OCI-LY7 (cell line): ENCODE results near the gene BRSK1.

Experiments
- EZH2phosphoT487 ChIP-seq: fragments of 200-600 bp; sonication (generic); IDR thresholded peaks from 2 replicates; pipeline ENCODE4 v1.6.1; 2018; ENCODE audit warnings: low read depth, borderline replicate concordance, mild to moderate bottlenecking, mixed run types, antibody characterized with exemption, low read length, moderate library complexity, mixed read lengths
- TF ChIP-seq, protein P1 (sequence below): fragments of 200-600 bp; sonication (generic); conservative IDR thresholded peaks from 2 replicates; pipeline ENCODE4 v1.5.1; 2014; ENCODE audit warnings: mild to moderate bottlenecking, antibody characterized with exemption, low read length, moderate library complexity, mixed read lengths

GRCh38 chr19:55284405-55285058, 735 bp downstream of the BRSK1 start:
- TF ChIP-seq, protein P1, sequence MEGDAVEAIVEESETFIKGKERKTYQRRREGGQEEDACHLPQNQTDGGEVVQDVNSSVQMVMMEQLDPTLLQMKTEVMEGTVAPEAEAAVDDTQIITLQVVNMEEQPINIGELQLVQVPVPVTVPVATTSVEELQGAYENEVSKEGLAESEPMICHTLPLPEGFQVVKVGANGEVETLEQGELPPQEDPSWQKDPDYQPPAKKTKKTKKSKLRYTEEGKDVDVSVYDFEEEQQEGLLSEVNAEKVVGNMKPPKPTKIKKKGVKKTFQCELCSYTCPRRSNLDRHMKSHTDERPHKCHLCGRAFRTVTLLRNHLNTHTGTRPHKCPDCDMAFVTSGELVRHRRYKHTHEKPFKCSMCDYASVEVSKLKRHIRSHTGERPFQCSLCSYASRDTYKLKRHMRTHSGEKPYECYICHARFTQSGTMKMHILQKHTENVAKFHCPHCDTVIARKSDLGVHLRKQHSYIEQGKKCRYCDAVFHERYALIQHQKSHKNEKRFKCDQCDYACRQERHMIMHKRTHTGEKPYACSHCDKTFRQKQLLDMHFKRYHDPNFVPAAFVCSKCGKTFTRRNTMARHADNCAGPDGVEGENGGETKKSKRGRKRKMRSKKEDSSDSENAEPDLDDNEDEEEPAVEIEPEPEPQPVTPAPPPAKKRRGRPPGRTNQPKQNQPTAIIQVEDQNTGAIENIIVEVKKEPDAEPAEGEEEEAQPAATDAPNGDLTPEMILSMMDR: no peak
- TF ChIP-seq EZH2phosphoT487: no peak
